A673 (cell line): ENCODE measurements around the gene SSBP3. TPM values are rescaled to one million over a fixed set of nuclear protein-coding genes. Genes with fewer than 3 reads are reported as not detected.

ENCODE experiments used
- BruUV-seq: library from RNA; stranded (reverse); fragments of 400-500 nt; replicated peaks from 2 replicates; lab custom pipeline; 2021; lab: Mats Ljungman, UMichigan
- CTCF ChIA-PET: fragments of 300-600 bp; sonication (Branson Sonifier 250); formaldehyde crosslinking; loops from one replicate; lab custom pipeline; 2022; ENCODE audit warnings: antibody characterized with exemption; lab: Charles Lee
- POLR2A ChIA-PET: fragments of 300-600 bp; sonication (Branson Sonifier 250); formaldehyde crosslinking; loops from one replicate; lab custom pipeline; 2022; ENCODE audit warnings: antibody characterized with exemption; ENCODE audit not compliant: low non-redundant PET; lab: Charles Lee
- DNase-seq: peaks from one replicate; pipeline ENCODE4 v3.0.0-alpha.2; 2015; ENCODE audit warnings: low spot score
- H3K27ac ChIP-seq: fragments of 200-600 bp; sonication (generic); 2 replicates; pipeline ENCODE4 v1.5.1; 2016; ENCODE audit warnings: mixed run types, low read depth, mild to moderate bottlenecking, mixed read lengths, antibody characterized with exemption, low read length; ENCODE audit not compliant: poor library complexity, severe bottlenecking
- H3K27me3 ChIP-seq: fragments of 200-600 bp; sonication (generic); replicated peaks from 2 replicates; pipeline ENCODE4 v1.6.1; 2017; ENCODE audit warnings: mixed run types, low read depth, mild to moderate bottlenecking, mixed read lengths, antibody characterized with exemption, low read length; ENCODE audit not compliant: insufficient read depth, poor library complexity
- H3K36me3 ChIP-seq: fragments of 200-600 bp; sonication (generic); 2 replicates; pipeline ENCODE4 v1.6.1; 2016; ENCODE audit warnings: mixed run types, mild to moderate bottlenecking, mixed read lengths, antibody characterized with exemption, low read length; ENCODE audit not compliant: insufficient read depth, poor library complexity, severe bottlenecking
- H3K4me1 ChIP-seq: fragments of 200-600 bp; sonication (generic); 2 replicates; pipeline ENCODE4 v1.6.1; 2017; ENCODE audit warnings: mixed run types, mild to moderate bottlenecking, mixed read lengths, antibody characterized with exemption, low read length; ENCODE audit not compliant: insufficient read depth, poor library complexity, severe bottlenecking
- H3K4me3 ChIP-seq: fragments of 200-600 bp; sonication (generic); 2 replicates; pipeline ENCODE4 v1.5.1; 2016; ENCODE audit warnings: low read depth, mixed run types, mild to moderate bottlenecking, mixed read lengths, low read length; ENCODE audit not compliant: poor library complexity, severe bottlenecking
- H3K9me3 ChIP-seq: fragments of 200-600 bp; sonication (generic); 2 replicates; pipeline ENCODE4 v1.6.1; 2016; ENCODE audit warnings: mixed run types, low read depth, mild to moderate bottlenecking, mixed read lengths, antibody characterized with exemption, low read length; ENCODE audit not compliant: poor library complexity, severe bottlenecking
- EZH2 ChIP-seq: fragments of 200-600 bp; sonication (generic); IDR thresholded peaks from 2 replicates; pipeline ENCODE4 v1.6.1; 2017; ENCODE audit warnings: borderline replicate concordance, low read depth, mild to moderate bottlenecking, mixed read lengths, antibody characterized with exemption, low read length; ENCODE audit not compliant: poor library complexity, severe bottlenecking
- intact Hi-C: fragments of 100-400 bp; cut with micrococcal nuclease; formaldehyde crosslinking; loops from one replicate; pipeline ENCODE4 v1.10.0; 2022; ENCODE audit not compliant: unreplicated experiment
- total RNA-seq: library from RNA; stranded (reverse); gene quantifications from 2 replicates; pipeline ENCODE4 v1.2.3, GENCODE V29; 2021
- TF ChIP-seq, protein P1 (sequence below): fragments of 300-800, 200-600 bp; sonication (generic); conservative IDR thresholded peaks from 2 replicates; pipeline ENCODE4 v1.5.1; 2017; ENCODE audit warnings: low read depth, mild to moderate bottlenecking, antibody characterized with exemption, low read length, moderate library complexity, mixed read lengths

SSBP3 gene
- total RNA-seq, 1 experiment from 2014 or later: 43.0 TPM

DNA sequence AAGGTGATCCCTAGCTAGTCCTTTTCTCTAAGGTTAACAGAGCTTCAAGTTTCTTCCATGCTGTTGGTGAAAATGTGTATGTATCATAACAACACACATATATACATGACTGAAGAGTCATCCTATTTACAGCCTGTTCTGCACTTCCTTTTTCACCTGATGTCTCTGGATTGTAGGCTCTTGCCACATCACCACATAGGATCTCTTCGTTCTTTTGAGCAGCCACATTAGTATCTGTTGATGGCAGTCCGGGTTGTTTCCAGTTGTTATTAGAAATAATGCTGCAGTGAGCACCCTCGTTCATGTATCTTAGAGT, 186.5 kb downstream of the SSBP3 start:
- TF ChIP-seq EZH2: no peak
- TF ChIP-seq, protein P1, sequence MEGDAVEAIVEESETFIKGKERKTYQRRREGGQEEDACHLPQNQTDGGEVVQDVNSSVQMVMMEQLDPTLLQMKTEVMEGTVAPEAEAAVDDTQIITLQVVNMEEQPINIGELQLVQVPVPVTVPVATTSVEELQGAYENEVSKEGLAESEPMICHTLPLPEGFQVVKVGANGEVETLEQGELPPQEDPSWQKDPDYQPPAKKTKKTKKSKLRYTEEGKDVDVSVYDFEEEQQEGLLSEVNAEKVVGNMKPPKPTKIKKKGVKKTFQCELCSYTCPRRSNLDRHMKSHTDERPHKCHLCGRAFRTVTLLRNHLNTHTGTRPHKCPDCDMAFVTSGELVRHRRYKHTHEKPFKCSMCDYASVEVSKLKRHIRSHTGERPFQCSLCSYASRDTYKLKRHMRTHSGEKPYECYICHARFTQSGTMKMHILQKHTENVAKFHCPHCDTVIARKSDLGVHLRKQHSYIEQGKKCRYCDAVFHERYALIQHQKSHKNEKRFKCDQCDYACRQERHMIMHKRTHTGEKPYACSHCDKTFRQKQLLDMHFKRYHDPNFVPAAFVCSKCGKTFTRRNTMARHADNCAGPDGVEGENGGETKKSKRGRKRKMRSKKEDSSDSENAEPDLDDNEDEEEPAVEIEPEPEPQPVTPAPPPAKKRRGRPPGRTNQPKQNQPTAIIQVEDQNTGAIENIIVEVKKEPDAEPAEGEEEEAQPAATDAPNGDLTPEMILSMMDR: no peak
- H3K27me3 ChIP-seq: no peaks in the 10 kb centered on the region
- H3K27ac ChIP-seq: no peak overlapping the region
- no peak for DNase-seq
- POLR2A ChIA-PET: interaction anchor here (0.6 kb wide), 1 partner anchor 79 kb away, joined by 3 read pairs; no protein-coding TSS in a partner anchor
- H3K4me1 ChIP-seq: no peaks in the 10 kb centered on the region
- H3K36me3 ChIP-seq: peaks cover 11% of the 10 kb centered on the region
- intact Hi-C loops: no loop called here
- no TSS peak for BruUV-seq
- no peak overlapping the region for H3K4me3 ChIP-seq
- CTCF ChIA-PET: no interaction called here
- no peaks in the 10 kb centered on the region for H3K9me3 ChIP-seq

DNA sequence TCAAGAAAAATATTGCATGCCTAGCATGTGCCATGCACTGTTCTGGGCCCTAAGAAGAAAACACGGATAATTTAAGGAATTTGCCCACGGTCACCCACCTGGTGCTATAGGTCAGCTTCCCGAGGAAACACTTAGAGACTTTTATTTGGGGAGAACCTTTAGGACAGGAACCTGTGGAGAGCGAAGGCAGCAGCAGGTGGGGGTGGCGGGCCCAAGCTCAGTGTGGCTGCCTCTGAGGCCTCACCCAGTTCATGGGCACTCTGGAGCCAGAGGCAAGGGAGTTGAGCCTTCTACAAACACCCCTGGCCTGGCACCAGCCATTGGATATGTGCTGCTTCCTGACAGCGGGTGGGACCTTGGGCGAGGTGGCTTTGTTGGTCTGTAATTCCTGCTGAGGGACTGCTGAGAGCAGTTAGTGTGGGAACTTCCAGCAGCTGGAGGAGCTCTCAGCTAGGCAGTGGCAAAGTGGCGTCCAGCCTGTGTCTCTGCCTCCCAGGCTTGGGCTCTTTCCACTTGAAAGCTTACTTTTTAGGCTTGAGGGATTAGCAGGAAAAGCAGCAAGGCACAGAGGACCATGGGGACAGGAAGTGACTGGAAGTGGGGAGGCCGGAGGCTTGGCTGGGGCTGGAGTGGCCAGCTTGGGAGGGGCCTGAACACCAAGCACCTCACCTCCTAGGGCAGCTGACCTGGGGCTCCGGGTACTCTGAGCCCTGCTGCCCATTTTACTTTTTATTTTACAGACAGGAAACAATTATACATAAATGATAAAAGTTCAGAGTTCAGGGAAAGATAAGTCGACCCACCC, 187.1 kb downstream of the SSBP3 start:
- Histone ChIP-seq H3K36me3 (peaks cover 14% of the 10 kb centered on the region), H3K4me1 (no peaks in the 10 kb centered on the region), H3K27me3 (no peaks in the 10 kb centered on the region), H3K4me3 (no peak overlapping the region), H3K27ac (no peak overlapping the region), H3K9me3 (no peaks in the 10 kb centered on the region)
- intact Hi-C loops: no loop called here
- CTCF ChIA-PET: no interaction called here
- POLR2A ChIA-PET: no interaction called here
- no peak for DNase-seq
- no peak for TF ChIP-seq EZH2
- TF ChIP-seq, protein P1: no peak
- BruUV-seq: no TSS peak

DNA sequence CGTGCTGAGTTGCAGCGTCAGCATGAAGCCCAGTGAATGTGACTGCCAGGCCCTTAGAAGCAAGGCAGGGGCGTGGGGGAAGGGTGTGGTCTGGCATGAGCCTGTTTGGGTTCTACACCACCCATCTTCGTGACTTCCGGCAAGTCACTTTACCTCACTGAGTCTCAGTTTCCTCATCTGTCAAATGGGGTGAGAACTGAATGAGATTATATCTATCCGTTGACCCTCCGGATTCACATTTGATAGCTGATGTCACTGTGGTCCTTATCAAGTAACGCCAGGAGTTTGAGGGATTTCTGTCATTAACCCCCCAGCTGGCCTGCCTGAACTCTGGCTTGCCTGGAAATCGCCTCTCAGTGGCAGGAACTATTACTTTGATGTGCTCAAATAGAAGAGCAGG, 190.7 kb downstream of the SSBP3 start:
- TF ChIP-seq EZH2: no peak
- Histone ChIP-seq H3K27ac (no peak overlapping the region), H3K4me3 (no peak overlapping the region), H3K9me3 (no peaks in the 10 kb centered on the region), H3K4me1 (no peaks in the 10 kb centered on the region), H3K27me3 (no peaks in the 10 kb centered on the region), H3K36me3 (peaks cover 36% of the 10 kb centered on the region)
- intact Hi-C loops: no loop called here
- CTCF ChIA-PET: no interaction called here
- BruUV-seq: no TSS peak
- no peak for DNase-seq
- POLR2A ChIA-PET: no interaction called here
